Measurements from ENCODE around the gene VN1R5. TPM values are rescaled to one million over a fixed set of nuclear protein-coding genes. Genes with fewer than 3 reads are reported as not detected.

Gene VN1R5
- total and polyA plus RNA-seq, 2 of the 4 experiments (the other 2 are of a cell fraction) = not detected

GRCh38 chr1:247290576-247290975 lies 34.7 kb downstream of the VN1R5 start:
- Histone ChIP-seq H2BK120ac (ENCODE audit: low read depth, low read length) (no peak overlapping the region), H3K4me3 (ENCODE audit: insufficient read depth, low read depth, low read length) (no peak overlapping the region), H3K79me1 (ENCODE audit: low read depth in 1 of 2, low read length in 2 of 2) (no peaks in the 10 kb centered on the region), H2AFZ (replicated peaks; ENCODE audit: low read length, poor library complexity) (no peak overlapping the region), H2BK5ac (ENCODE audit: low read depth, low read length, poor library complexity, severe bottlenecking) (no peak overlapping the region), H4K5ac (ENCODE audit: low read depth, low read length) (no peak overlapping the region), H3K14ac (replicated peaks; ENCODE audit: low read depth, low read length) (no peak overlapping the region), H3K4ac (ENCODE audit: low read depth, low read length) (no peak overlapping the region), H3K9me3 (ENCODE audit: control insufficient read depth, insufficient read depth, low read length) (peaks cover 5% of the 10 kb centered on the region; the same call in 1 of the 2 replicates), H3K56ac (ENCODE audit: extremely low read depth, insufficient read depth, low read length) (no peak overlapping the region), H4K20me1 (ENCODE audit: insufficient read depth, low read length) (peaks cover 4% of the 10 kb centered on the region; the same call in 1 of the 2 replicates), H3K4me1 (ENCODE audit: control insufficient read depth, insufficient read depth, low read length) (peaks cover 10% of the 10 kb centered on the region), H2AK9ac (replicated peaks; ENCODE audit: low read depth, low read length, poor library complexity) (no peak overlapping the region), H2AK5ac (ENCODE audit: low read depth, low read length) (no peak overlapping the region), H3K9ac (ENCODE audit: low read depth, low read length) (no peak overlapping the region), H2BK20ac (ENCODE audit: low read depth, low read length) (no peak overlapping the region), H2BK15ac (ENCODE audit: low read depth, low read length) (no peak overlapping the region), H4K8ac (ENCODE audit: low read depth in 2 of 2, low read length in 2 of 2) (no peak overlapping the region), H4K91ac (ENCODE audit: insufficient read depth, low read depth, low read length) (no peak overlapping the region), H3K23ac (ENCODE audit: low read depth, low read length) (no peak overlapping the region), H3K36me3 (ENCODE audit: control insufficient read depth, insufficient read depth, low read length) (no peaks in the 10 kb centered on the region), H3K9me1 (ENCODE audit: insufficient read depth, low read length) (peaks cover 8% of the 10 kb centered on the region; the same call in 1 of the 2 replicates), H3K4me2 (ENCODE audit: low read depth, low read length) (no peak overlapping the region), H3K27me3 (ENCODE audit: control insufficient read depth, insufficient read depth, low read length) (no peaks in the 10 kb centered on the region), H3K18ac (ENCODE audit: low read depth, low read length) (no peak overlapping the region), H3K27ac (ENCODE audit: insufficient read depth, low read length) (no peak overlapping the region)
- dilution Hi-C loops (cut with HindIII; ENCODE audit: low sequenced_read_pairs, unreplicated experiment) (no loop called here), in situ Hi-C loops (cut with MboI; ENCODE audit: low sequenced_read_pairs) (no loop called here), intact Hi-C loops (cut with micrococcal nuclease) (loop anchor here (10.0 kb wide), 1 partner anchor 186 kb away; the partner anchor contains the start of gene ZNF669)
- CTCF ChIA-PET = no interaction called here
- WGBS, 2 experiments (ENCODE audit: extremely low coverage in 2 of 2, insufficient read length in 1 of 2) = 100% methylated on average over 8 of the region's 20 CpGs; no CpG with 5 or more reads in 1 of the 2 experiments
- TF ChIP-seq RCOR1 (IDR thresholded peaks at IDR 0.05; ENCODE audit: insufficient replicate concordance, low read length) (no peak), CTCF (conservative IDR thresholded peaks at IDR 0.05; ENCODE audit: low read depth, low read length) (no peak), NFE2L2 (IDR thresholded peaks at IDR 0.05; ENCODE audit: low read depth, low read length) (no peak), USF2 (IDR thresholded peaks at IDR 0.05; ENCODE audit: low read depth, low read length) (no peak), FOS (IDR thresholded peaks at IDR 0.05; ENCODE audit: low read depth, low read length) (no peak), CHD1 (IDR thresholded peaks at IDR 0.05; ENCODE audit: low read depth, low read length) (no peak), MAZ (IDR thresholded peaks at IDR 0.05; ENCODE audit: borderline replicate concordance, low read depth, low read length) (no peak), RAD21 (IDR thresholded peaks at IDR 0.05; ENCODE audit: low read length) (no peak), SMC3 (IDR thresholded peaks at IDR 0.05; ENCODE audit: low read depth, low read length) (no peak), RFX5 (IDR thresholded peaks at IDR 0.05; ENCODE audit: low read depth, low read length) (no peak), ELK1 (IDR thresholded peaks at IDR 0.05; ENCODE audit: borderline replicate concordance, low read depth, low read length) (no peak), BHLHE40 (IDR thresholded peaks at IDR 0.05; ENCODE audit: low read depth, low read length) (no peak), CEBPB (IDR thresholded peaks at IDR 0.05; ENCODE audit: low read depth, low read length) (no peak), MXI1 (IDR thresholded peaks at IDR 0.05; ENCODE audit: borderline replicate concordance, low read depth, low read length) (no peak)
- no peak for ATAC-seq (ENCODE audit: low read depth)
- POLR2A ChIA-PET (ENCODE audit: unreplicated experiment) = no interaction called here
- no peak for DNase-seq
- no TSS peak for BruUV-seq (replicated peaks)
